Endothelial cell of umbilical vein (primary cell): ENCODE measurements around the gene RGP1. TPM values are rescaled to one million over a fixed set of nuclear protein-coding genes. Genes with fewer than 3 reads are reported as not detected.

Experiments used
- BruUV-seq: library from RNA; stranded (reverse); fragments of 400-500 nt; replicated peaks from 2 replicates; lab custom pipeline; 2021; lab: Mats Ljungman, UMichigan
- CTCF ChIA-PET: fragments of 300-600, 350-600 bp; sonication (Branson Sonifier 250); formaldehyde crosslinking; loops from one replicate; lab custom pipeline; 2021; ENCODE audit warnings: antibody characterized with exemption, inconsistent platforms; lab: Charles Lee
- POLR2A ChIA-PET: fragments of 300-600, 350-600 bp; sonication (Branson Sonifier 250); formaldehyde crosslinking; loops from one replicate; lab custom pipeline; 2021; ENCODE audit warnings: antibody characterized with exemption, inconsistent platforms; lab: Charles Lee
- DNase-seq: peaks from one replicate; pipeline ENCODE4 v3.0.0-alpha.2; 2011; ENCODE audit warnings: low read depth, low spot score
- FAIRE-seq: peaks from 2 replicates; lab custom pipeline; 2011; peaks lifted over from hg19 to GRCh38; lab: Jason Lieb, UNC
- H2AFZ ChIP-seq: 2 replicates; pipeline ENCODE4 v1.6.0; 2012; ENCODE audit warnings: low read depth, low read length, control low read depth, inconsistent platforms
- H3K27ac ChIP-seq: 2 replicates; pipeline ENCODE4 v1.5.1; 2011; ENCODE audit warnings: low read depth, mild to moderate bottlenecking, control low read depth, low read length, moderate library complexity; ENCODE audit not compliant: insufficient read depth
- H3K27me3 ChIP-seq, 2 experiments: 2 replicates each; pipeline versions ENCODE4 v1.6.0 to v1.6.1; 2011; ENCODE audit warnings: low read length in 2 of 2, mixed read lengths in 1 of 2; ENCODE audit not compliant: control insufficient read depth in 2 of 2, insufficient read depth in 2 of 2
- H3K36me3 ChIP-seq, 2 experiments: 2 replicates in 1 of 2; 3 replicates in 1 of 2; pipeline ENCODE4 v1.5.1; 2011; ENCODE audit warnings: low read length in 2 of 2, mild to moderate bottlenecking in 1 of 2, moderate library complexity in 1 of 2; ENCODE audit not compliant: control insufficient read depth in 2 of 2, insufficient read depth in 2 of 2; ENCODE audit errors: extremely low read depth in 1 of 2
- H3K4me1 ChIP-seq: 3 replicates; pipeline ENCODE4 v1.5.1; 2011; ENCODE audit warnings: mild to moderate bottlenecking, low read length; ENCODE audit not compliant: control insufficient read depth, insufficient read depth; ENCODE audit errors: extremely low read depth
- H3K4me2 ChIP-seq: 2 replicates; pipeline ENCODE4 v1.6.1; 2011; ENCODE audit warnings: low read length, control low read depth, mixed read lengths; ENCODE audit not compliant: insufficient read depth
- H3K4me3 ChIP-seq, 3 experiments: fragments of 200-600 bp in 1 of 3; sonication (generic), shearing (Covaris generic) in 1 of 3; replicated peaks in 1 of 3; 2 replicates each; pipeline ENCODE4 v1.5.1; 2011 to 2016; ENCODE audit warnings: control low read depth in 3 of 3, low read length in 3 of 3, mild to moderate bottlenecking in 2 of 3, inconsistent platforms in 1 of 3, low read depth in 1 of 3, moderate library complexity in 1 of 3; ENCODE audit not compliant: insufficient read depth in 1 of 3
- H3K79me2 ChIP-seq: 2 replicates; pipeline ENCODE4 v1.6.0; 2012; ENCODE audit warnings: low read length, inconsistent platforms; ENCODE audit not compliant: control insufficient read depth, insufficient read depth
- H3K9ac ChIP-seq: replicated peaks from 2 replicates; pipeline ENCODE3; 2011; ENCODE audit warnings: low read length, control low read depth; ENCODE audit not compliant: insufficient read depth; ENCODE audit errors: extremely low read depth
- H3K9me1 ChIP-seq: replicated peaks from 3 replicates; pipeline ENCODE4 v1.6.0; 2011; ENCODE audit warnings: mild to moderate bottlenecking, low read length; ENCODE audit not compliant: control insufficient read depth, insufficient read depth; ENCODE audit errors: extremely low read depth
- H3K9me3 ChIP-seq: replicated peaks from 2 replicates; pipeline ENCODE4 v1.5.1; 2012; ENCODE audit warnings: low read length, inconsistent platforms; ENCODE audit not compliant: control insufficient read depth, insufficient read depth
- H4K20me1 ChIP-seq: replicated peaks from 2 replicates; pipeline ENCODE3; 2011; ENCODE audit warnings: mild to moderate bottlenecking, low read length; ENCODE audit not compliant: control insufficient read depth, insufficient read depth; ENCODE audit errors: extremely low read depth
- CTCF ChIP-seq, 2 donors: IDR thresholded peaks; 1 replicate in 1 of 2; 2 replicates in 1 of 2; pipeline ENCODE4 v1.5.1; 2011; ENCODE audit warnings: low read length in 2 of 2, mild to moderate bottlenecking in 2 of 2, moderate library complexity in 2 of 2, control low read depth in 1 of 2, inconsistent platforms in 1 of 2, low read depth in 1 of 2; ENCODE audit not compliant: insufficient read depth in 1 of 2; ENCODE audit errors: extremely low read depth in 1 of 2
- EZH2 ChIP-seq: IDR thresholded peaks from 2 replicates; pipeline ENCODE4 v1.6.1; 2012; ENCODE audit warnings: borderline replicate concordance, low read depth, mild to moderate bottlenecking, moderate library complexity, low read length, inconsistent platforms; ENCODE audit not compliant: severe bottlenecking
- FOS ChIP-seq: IDR thresholded peaks from 2 replicates; pipeline ENCODE4 v1.6.1; 2011; ENCODE audit warnings: mild to moderate bottlenecking, low read length, moderate library complexity, borderline replicate concordance; ENCODE audit not compliant: insufficient read depth
- GATA2 ChIP-seq: IDR thresholded peaks from 2 replicates; pipeline ENCODE4 v1.7.0; 2011; ENCODE audit warnings: low read depth, mild to moderate bottlenecking, moderate library complexity, mixed read lengths, low read length; ENCODE audit not compliant: insufficient read length, insufficient read depth
- JUN ChIP-seq: IDR thresholded peaks from 2 replicates; pipeline ENCODE4 v1.6.1; 2011; ENCODE audit warnings: borderline replicate concordance, low read depth; ENCODE audit not compliant: insufficient read length, insufficient read depth
- MAX ChIP-seq: IDR thresholded peaks from 2 replicates; pipeline ENCODE4 v1.6.1; 2011; ENCODE audit not compliant: insufficient read depth, insufficient read length
- MYC ChIP-seq: IDR thresholded peaks from one replicate; pipeline ENCODE4 v1.6.1; 2011; ENCODE audit warnings: mild to moderate bottlenecking, low read depth, low read length
- POLR2A ChIP-seq: IDR thresholded peaks from 2 replicates; pipeline ENCODE4 v1.6.1; 2012; ENCODE audit warnings: low read depth, mild to moderate bottlenecking, control low read depth, low read length
- POLR2AphosphoS5 ChIP-seq: IDR thresholded peaks from 2 replicates; pipeline ENCODE4 v1.6.1; 2012; ENCODE audit warnings: low read depth, mild to moderate bottlenecking, control low read depth, low read length, moderate library complexity; ENCODE audit not compliant: insufficient read depth
- dilution Hi-C: fragments of 300-500 bp; cut with MboI; formaldehyde crosslinking; loops from one replicate; pipeline ENCODE4 v1.15.0; 2019; ENCODE audit warnings: low sequenced_read_pairs; ENCODE audit not compliant: extremely low pct_ligation_motif_present
- intact Hi-C: fragments of 100-400 bp; cut with micrococcal nuclease; formaldehyde crosslinking; loops from one replicate; pipeline ENCODE4 v1.10.0; 2022
- polyA plus RNA-seq, 4 experiments: library from polyadenylated mRNA; depleted of rRNA in 3 of 4; stranded (reverse) in 3 of 4; unstranded in 1 of 4; fragments of >200 nt; gene quantifications; 2 replicates each; pipeline versions ENCODE4 v1.2.1 to v1.2.3, GENCODE V29; 2011 to 2012; ENCODE audit warnings: missing spikeins in 1 of 4
- total RNA-seq: library from RNA; stranded (reverse); gene quantifications from 2 replicates; pipeline ENCODE4 v1.2.3, GENCODE V29; 2021

RGP1 gene
- total and polyA plus RNA-seq, 2 donors (not counting 3 experiments of a cell fraction or from before 2014, with no cell fraction given), result 15.0 to 29.0 TPM

GRCh38 chr9:35795695-35796094, 46.6 kb downstream of the RGP1 start:
- H3K79me2 ChIP-seq, result peaks cover 7% of the 10 kb centered on the region

More at GRCh38 chr9:35795695-35796094, 46.6 kb downstream of the RGP1 start:
- no peak overlapping the region for H3K9ac ChIP-seq
- H3K9me3 ChIP-seq, result no peaks in the 10 kb centered on the region
- no peaks in the 10 kb centered on the region for H3K36me3 ChIP-seq
- TF ChIP-seq EZH2 (no peak), MAX (no peak), FOS (no peak), JUN (no peak), MYC (no peak), GATA2 (no peak), POLR2AphosphoS5 (no peak), CTCF (IDR thresholded peaks at IDR 0.05; ENCODE audit: extremely low read depth in 1 of 2, insufficient read depth in 1 of 2, low read depth in 1 of 2, low read length in 2 of 2) (no peak), POLR2A (no peak)
- H4K20me1 ChIP-seq, result no peaks in the 10 kb centered on the region
- no peak for DNase-seq
- H3K4me2 ChIP-seq, result no peak overlapping the region
- H3K4me3 ChIP-seq, result no peak overlapping the region
- ChIA-PET POLR2A (interaction anchor here (0.6 kb wide), 1 partner anchor 33 kb away, joined by 5 read pairs; the partner anchor contains the start of genes FAM221B and TMEM8B), CTCF (interaction anchor here (1.1 to 1.4 kb wide), 3 partner anchors 20 to 87 kb away, joined by 3 to 5 read pairs (median 5); no protein-coding TSS in a partner anchor)
- intact Hi-C loops, result no loop called here
- FAIRE-seq, result no peak
- H2AFZ ChIP-seq, result no peak overlapping the region
- BruUV-seq, result no TSS peak
- H3K4me1 ChIP-seq, result peaks cover 41% of the 10 kb centered on the region
- H3K27ac ChIP-seq, result no peak overlapping the region
- no peaks in the 10 kb centered on the region for H3K27me3 ChIP-seq
- no peaks in the 10 kb centered on the region for H3K9me1 ChIP-seq
- dilution Hi-C loops, result no loop called here
